AG09309 (cell line): Measurements from ENCODE around the gene ZFP36L2.

ENCODE experiments used
- DNase-seq: peaks from one replicate; pipeline ENCODE4 v3.0.0-alpha.2; 2010; ENCODE audit warnings: low read depth
- H3K4me3 ChIP-seq: 2 replicates; pipeline ENCODE4 v1.5.1; 2011; ENCODE audit warnings: mild to moderate bottlenecking, low read depth, low read length, moderate library complexity; ENCODE audit not compliant: control insufficient read depth
- CTCF ChIP-seq: IDR thresholded peaks from 2 replicates; pipeline ENCODE4 v1.5.1; 2011; ENCODE audit warnings: mild to moderate bottlenecking, low read depth, low read length, inconsistent platforms; ENCODE audit not compliant: insufficient read depth, control insufficient read depth; ENCODE audit errors: missing control alignments

Gene ZFP36L2

GRCh38 chr2:43212931-43213330 is 13.5 kb downstream of the ZFP36L2 start:
- TF ChIP-seq CTCF: no peak
- DNase-seq: no peak
- no peak overlapping the region for H3K4me3 ChIP-seq

- H3K4me3 ChIP-seq: no peak overlapping the region
- no peak for TF ChIP-seq CTCF
- no peak for DNase-seq
These were observed 14.1 kb downstream of the ZFP36L2 start for GRCh38 chr2:43212216-43212835.

GRCh38 chr2:43210467-43211303 is 15.7 kb downstream of the ZFP36L2 start:
- H3K4me3 ChIP-seq: no peak overlapping the region
- no peak for TF ChIP-seq CTCF
- DNase-seq: peak; percentile 86

GRCh38 chr2:43210125-43210466 is 16.3 kb downstream of the ZFP36L2 start:
- no peak for DNase-seq
- no peak overlapping the region for H3K4me3 ChIP-seq

GRCh38 chr2:43209204-43209717 is 17.1 kb downstream of the ZFP36L2 start:
- TF ChIP-seq CTCF: no peak
- DNase-seq: no peak
- no peak overlapping the region for H3K4me3 ChIP-seq

More at GRCh38 chr2:43210125-43210466, 16.3 kb downstream of the ZFP36L2 start:
- TF ChIP-seq CTCF: no peak

- H3K4me3 ChIP-seq: no peak overlapping the region
- TF ChIP-seq CTCF: no peak
- DNase-seq: no peak
These were observed 18.7 kb downstream of the ZFP36L2 start for GRCh38 chr2:43207553-43208300.
